NT2/D1 (cell line): Measurements from ENCODE around the gene SARDH.

ENCODE experiments used
- YY1 ChIP-seq: IDR thresholded peaks from 2 replicates; pipeline ENCODE4 v1.6.1; 2011; ENCODE audit not compliant: insufficient read length, insufficient read depth
- ZNF274 ChIP-seq: IDR thresholded peaks from 2 replicates; pipeline ENCODE4 v1.6.1; 2011; ENCODE audit warnings: mild to moderate bottlenecking, low read depth, low read length

DNA sequence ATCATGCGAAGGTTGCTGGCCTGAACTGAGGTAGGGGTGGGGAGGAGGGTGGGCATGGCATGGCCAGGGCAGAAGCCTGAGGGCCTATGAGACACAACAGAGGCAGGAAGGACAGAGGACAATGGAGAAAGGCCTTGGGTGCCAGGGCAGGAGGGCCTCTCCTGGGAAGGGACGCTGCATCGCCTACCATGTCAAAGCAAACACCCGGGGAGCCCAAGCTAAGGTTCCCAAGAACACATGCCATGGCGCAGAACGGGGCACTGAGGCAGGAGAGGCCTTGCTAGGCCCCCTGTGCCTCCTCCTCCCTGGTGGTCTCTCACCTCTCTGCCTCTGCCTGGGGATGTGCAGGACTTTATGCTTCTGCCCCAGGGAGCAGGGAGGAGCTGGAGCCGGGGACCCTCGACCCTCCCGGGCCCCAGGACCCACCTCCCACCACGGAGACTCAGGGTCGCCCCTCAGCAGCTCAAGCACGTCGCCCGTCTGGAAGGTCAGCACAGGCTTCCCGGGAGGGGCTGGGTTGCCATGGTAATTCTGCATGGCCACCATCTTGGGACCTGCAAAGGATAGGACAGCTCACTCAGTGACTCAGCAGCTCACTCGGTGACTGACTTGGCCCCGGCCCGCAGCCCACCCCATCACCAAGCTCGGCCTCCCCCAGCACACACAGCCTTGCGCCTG lies 40.3 kb upstream of the SARDH start:
- TF ChIP-seq YY1 (no peak), ZNF274 (no peak)
